Measurements from ENCODE around the gene CDKN1A. TPM values are rescaled to one million over a fixed set of nuclear protein-coding genes. Genes with fewer than 3 reads are reported as not detected.

Gene CDKN1A
- total and polyA plus RNA-seq, 10 of the 15 experiments (the other 5 are each of a cell fraction or from before 2014, with no cell fraction given) = 25.2 to 637 (median 216) TPM

DNA sequence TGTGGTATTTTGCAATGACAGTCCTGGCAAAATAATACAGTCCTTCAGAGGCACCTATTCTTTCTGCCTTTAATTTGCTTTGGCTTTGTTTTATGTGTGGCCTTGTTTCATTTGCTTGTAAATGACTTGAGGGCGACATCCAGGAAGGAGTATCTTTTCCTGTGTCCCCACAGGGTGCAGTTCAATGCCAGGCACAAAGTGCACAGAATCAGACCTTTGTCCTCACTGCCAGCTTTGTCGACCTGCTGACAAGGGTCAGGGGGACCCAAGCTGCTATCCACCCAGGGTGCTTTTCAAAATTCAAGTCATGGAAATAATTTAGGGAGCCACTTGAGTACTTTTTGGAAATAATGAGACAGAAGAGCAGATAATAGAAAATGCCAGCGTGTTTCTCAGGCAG is 37.0 kb upstream of the CDKN1A start:
- Histone ChIP-seq H3K4me3 (no peak overlapping the region), H3K4me1 (ENCODE audit: control insufficient read depth, insufficient read depth, low read length) (peaks cover 12% of the 10 kb centered on the region), H2AFZ (ENCODE audit: control insufficient read depth, low read depth, low read length) (no peak overlapping the region), H3K9ac (ENCODE audit: control insufficient read depth, insufficient read depth, low read length) (no peak overlapping the region), H3K4me2 (ENCODE audit: control insufficient read depth, insufficient read depth) (no peak overlapping the region), H3K79me2 (ENCODE audit: control insufficient read depth, insufficient read depth, low read length) (no peaks in the 10 kb centered on the region), H3K36me3 (ENCODE audit: control insufficient read depth in 2 of 2, insufficient read depth in 2 of 2, low read length in 1 of 2) (no peaks in the 10 kb centered on the region), H3K9me3 (replicated peaks; ENCODE audit: control insufficient read depth, insufficient read depth, low read length) (no peaks in the 10 kb centered on the region), H3K27me3 (replicated peaks in 1 of 2; ENCODE audit: control insufficient read depth in 2 of 2, insufficient read depth in 2 of 2, low read length in 1 of 2) (no peaks in the 10 kb centered on the region), H4K20me1 (ENCODE audit: control insufficient read depth, insufficient read depth) (no peaks in the 10 kb centered on the region), H3K27ac (ENCODE audit: control insufficient read depth, insufficient read depth) (no peak overlapping the region)
- FAIRE-seq = no peak
- no TSS peak for BruUV-seq (replicated peaks)
- 42% methylated on average over 3 of the region's 3 CpGs for WGBS (ENCODE audit: insufficient coverage, insufficient replicate concordance, low lambda C conversion rate, missing lambda C conversion rate)
- intact Hi-C loops (cut with micrococcal nuclease; ENCODE audit: unreplicated experiment) = no loop called here
- in situ Hi-C loops (cut with MboI) = no loop called here
- ChIA-PET POLR2A (interaction anchor here (0.6 to 1.8 kb wide), 3 partner anchors 11 to 264 kb away, joined by 3 to 6 read pairs (median 3); no protein-coding TSS in a partner anchor), CTCF (no interaction called here), RAD21 (ENCODE audit: unreplicated experiment) (interaction anchor here (2.7 kb wide), 1 partner anchor 13 kb away, joined by 10 read pairs; no protein-coding TSS in a partner anchor), SMC1A (ENCODE audit: uncharacterized antibody, unreplicated experiment) (interaction anchor here (1.5 to 2.5 kb wide), 4 partner anchors 10 to 26 kb away, joined by 4 to 10 read pairs (median 6); no protein-coding TSS in a partner anchor)
- ATAC-seq = no peak
- DNase-seq (ENCODE audit: low read depth, low spot score) = no peak
- TF ChIP-seq RAD51 (IDR thresholded peaks at IDR 0.05) = no peak
- no peak for TF ChIP-seq MYB (IDR thresholded peaks at IDR 0.05; ENCODE audit: borderline replicate concordance, low read depth, low read length)
- TF ChIP-seq, protein P1, sequence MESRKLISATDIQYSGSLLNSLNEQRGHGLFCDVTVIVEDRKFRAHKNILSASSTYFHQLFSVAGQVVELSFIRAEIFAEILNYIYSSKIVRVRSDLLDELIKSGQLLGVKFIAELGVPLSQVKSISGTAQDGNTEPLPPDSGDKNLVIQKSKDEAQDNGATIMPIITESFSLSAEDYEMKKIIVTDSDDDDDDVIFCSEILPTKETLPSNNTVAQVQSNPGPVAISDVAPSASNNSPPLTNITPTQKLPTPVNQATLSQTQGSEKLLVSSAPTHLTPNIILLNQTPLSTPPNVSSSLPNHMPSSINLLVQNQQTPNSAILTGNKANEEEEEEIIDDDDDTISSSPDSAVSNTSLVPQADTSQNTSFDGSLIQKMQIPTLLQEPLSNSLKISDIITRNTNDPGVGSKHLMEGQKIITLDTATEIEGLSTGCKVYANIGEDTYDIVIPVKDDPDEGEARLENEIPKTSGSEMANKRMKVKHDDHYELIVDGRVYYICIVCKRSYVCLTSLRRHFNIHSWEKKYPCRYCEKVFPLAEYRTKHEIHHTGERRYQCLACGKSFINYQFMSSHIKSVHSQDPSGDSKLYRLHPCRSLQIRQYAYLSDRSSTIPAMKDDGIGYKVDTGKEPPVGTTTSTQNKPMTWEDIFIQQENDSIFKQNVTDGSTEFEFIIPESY (IDR thresholded peaks at IDR 0.05) = no peak
- no peak for TF ChIP-seq PAX8 (IDR thresholded peaks at IDR 0.05)
- no peak for TF ChIP-seq BCL11A (IDR thresholded peaks at IDR 0.05; ENCODE audit: low read depth, low read length)
- no peak for TF ChIP-seq ZNF274 (IDR thresholded peaks at IDR 0.05; ENCODE audit: insufficient read depth, insufficient read length)
- TF ChIP-seq CHD1 (IDR thresholded peaks at IDR 0.05; ENCODE audit: low read depth, low read length) = no peak
- TF ChIP-seq ETV6 (conservative IDR thresholded peaks at IDR 0.05 in 1 of 2, IDR thresholded peaks at IDR 0.05 in 1 of 2; ENCODE audit: borderline replicate concordance in 1 of 2, low read depth in 1 of 2) = no peak
- TF ChIP-seq SMAD1 (IDR thresholded peaks at IDR 0.05; ENCODE audit: low read depth, partially characterized antibody) = no peak
- TF ChIP-seq NFYB (IDR thresholded peaks at IDR 0.05; ENCODE audit: insufficient read depth, low read depth, low read length) = no peak
- no peak for TF ChIP-seq ZNF24 (IDR thresholded peaks at IDR 0.05)
- TF ChIP-seq, protein P2, sequence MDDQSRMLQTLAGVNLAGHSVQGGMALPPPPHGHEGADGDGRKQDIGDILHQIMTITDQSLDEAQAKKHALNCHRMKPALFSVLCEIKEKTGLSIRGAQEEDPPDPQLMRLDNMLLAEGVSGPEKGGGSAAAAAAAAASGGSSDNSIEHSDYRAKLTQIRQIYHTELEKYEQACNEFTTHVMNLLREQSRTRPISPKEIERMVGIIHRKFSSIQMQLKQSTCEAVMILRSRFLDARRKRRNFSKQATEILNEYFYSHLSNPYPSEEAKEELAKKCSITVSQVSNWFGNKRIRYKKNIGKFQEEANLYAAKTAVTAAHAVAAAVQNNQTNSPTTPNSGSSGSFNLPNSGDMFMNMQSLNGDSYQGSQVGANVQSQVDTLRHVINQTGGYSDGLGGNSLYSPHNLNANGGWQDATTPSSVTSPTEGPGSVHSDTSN (IDR thresholded peaks at IDR 0.05; ENCODE audit: insufficient replicate concordance, low read depth, low read length) = no peak
